HG03342 (cell line): Measurements from ENCODE around the gene NCAPG.
A peak's percentile ranks its signal among the peaks of the same experiment; 100 is the strongest.
"Not testable (repeated sequence)": the region's sequence is repeated elsewhere in the genome, so short reads cannot be mapped to it uniquely, and the experiment has no call there.

Experiments used
- ATAC-seq: cut with Tn5 transposase; IDR thresholded peaks from one replicate; pipeline ENCODE4 v1.9.1; 2021; ENCODE audit warnings: mild to moderate bottlenecking, moderate library complexity; ENCODE audit not compliant: unreplicated experiment

NCAPG gene

GRCh38 chr4:17794730-17795129 is 16.0 kb upstream of the NCAPG start:
- ATAC-seq: no peak

- ATAC-seq: no peak
Measured at GRCh38 chr4:17797808-17798207, 13.0 kb upstream of the NCAPG start.

GRCh38 chr4:17805580-17806155 is 5.1 kb upstream of the NCAPG start:
- no peak for ATAC-seq

- no peak for ATAC-seq
Measured at GRCh38 chr4:17807446-17807845, 3.3 kb upstream of the NCAPG start.

- ATAC-seq: no peak
Measured at GRCh38 chr4:17809667-17810066, 1.1 kb upstream of the NCAPG start.

GRCh38 chr4:17811078-17811603 is 362 bp downstream of the NCAPG start:
- ATAC-seq: peak; percentile 26

GRCh38 chr4:17812125-17812524 is 1.3 kb downstream of the NCAPG start:
- no peak for ATAC-seq

GRCh38 chr4:17812801-17813200 is 2.0 kb downstream of the NCAPG start:
- ATAC-seq: no peak

- no peak for ATAC-seq
Measured at GRCh38 chr4:17814140-17814539, 3.4 kb downstream of the NCAPG start.

- ATAC-seq: no peak
Measured at GRCh38 chr4:17816142-17816541, 5.4 kb downstream of the NCAPG start.

GRCh38 chr4:17817027-17817426 is 6.2 kb downstream of the NCAPG start:
- ATAC-seq: peak; percentile 84

GRCh38 chr4:17823871-17824669 is 13.3 kb downstream of the NCAPG start:
- ATAC-seq: no peak

GRCh38 chr4:17846266-17846665 is 35.5 kb downstream of the NCAPG start:
- no peak for ATAC-seq

- ATAC-seq: not testable (repeated sequence)
Measured at GRCh38 chr4:17850295-17850694, 39.5 kb downstream of the NCAPG start.

GRCh38 chr4:17851959-17852358 is 41.2 kb downstream of the NCAPG start:
- no peak for ATAC-seq

- no peak for ATAC-seq
Measured at GRCh38 chr4:17854036-17854435, 43.3 kb downstream of the NCAPG start.

GRCh38 chr4:17859793-17860406 is 49.1 kb downstream of the NCAPG start:
- ATAC-seq: no peak

GRCh38 chr4:17861906-17862305 is 51.1 kb downstream of the NCAPG start:
- not testable (repeated sequence) for ATAC-seq

GRCh38 chr4:17865866-17866363 is 55.1 kb downstream of the NCAPG start:
- ATAC-seq: no peak

GRCh38 chr4:17866810-17867209 is 56.0 kb downstream of the NCAPG start:
- ATAC-seq: no peak

GRCh38 chr4:17867276-17867675 is 56.5 kb downstream of the NCAPG start:
- ATAC-seq: no peak

- no peak for ATAC-seq
Measured at GRCh38 chr4:17869327-17869726, 58.5 kb downstream of the NCAPG start.
